C4-2B (cell line): ENCODE measurements around the gene PRDX6.

ENCODE experiments used
- H3K27ac ChIP-seq: fragments of 450-650 bp; 2 replicates; pipeline ENCODE4 v1.5.1; 2017
- ZFX ChIP-seq: fragments of 450-650 bp; IDR thresholded peaks from 2 replicates; pipeline ENCODE4 v1.6.1; 2017
- TF ChIP-seq, protein P1 (sequence below): fragments of 450-650 bp; conservative IDR thresholded peaks from 2 replicates; pipeline ENCODE4 v1.5.1; 2017; ENCODE audit warnings: mild to moderate bottlenecking

Gene PRDX6

GRCh38 chr1:173503391-173503790 is 26.3 kb downstream of the PRDX6 start:
- no peak for TF ChIP-seq ZFX
- TF ChIP-seq, protein P1, sequence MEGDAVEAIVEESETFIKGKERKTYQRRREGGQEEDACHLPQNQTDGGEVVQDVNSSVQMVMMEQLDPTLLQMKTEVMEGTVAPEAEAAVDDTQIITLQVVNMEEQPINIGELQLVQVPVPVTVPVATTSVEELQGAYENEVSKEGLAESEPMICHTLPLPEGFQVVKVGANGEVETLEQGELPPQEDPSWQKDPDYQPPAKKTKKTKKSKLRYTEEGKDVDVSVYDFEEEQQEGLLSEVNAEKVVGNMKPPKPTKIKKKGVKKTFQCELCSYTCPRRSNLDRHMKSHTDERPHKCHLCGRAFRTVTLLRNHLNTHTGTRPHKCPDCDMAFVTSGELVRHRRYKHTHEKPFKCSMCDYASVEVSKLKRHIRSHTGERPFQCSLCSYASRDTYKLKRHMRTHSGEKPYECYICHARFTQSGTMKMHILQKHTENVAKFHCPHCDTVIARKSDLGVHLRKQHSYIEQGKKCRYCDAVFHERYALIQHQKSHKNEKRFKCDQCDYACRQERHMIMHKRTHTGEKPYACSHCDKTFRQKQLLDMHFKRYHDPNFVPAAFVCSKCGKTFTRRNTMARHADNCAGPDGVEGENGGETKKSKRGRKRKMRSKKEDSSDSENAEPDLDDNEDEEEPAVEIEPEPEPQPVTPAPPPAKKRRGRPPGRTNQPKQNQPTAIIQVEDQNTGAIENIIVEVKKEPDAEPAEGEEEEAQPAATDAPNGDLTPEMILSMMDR = no peak

GRCh38 chr1:173504268-173504667 is 27.1 kb downstream of the PRDX6 start:
- no peak overlapping the region for H3K27ac ChIP-seq
- TF ChIP-seq, protein P1 = no peak
- TF ChIP-seq ZFX = no peak

More at GRCh38 chr1:173503391-173503790, 26.3 kb downstream of the PRDX6 start:
- H3K27ac ChIP-seq = no peak overlapping the region

DNA sequence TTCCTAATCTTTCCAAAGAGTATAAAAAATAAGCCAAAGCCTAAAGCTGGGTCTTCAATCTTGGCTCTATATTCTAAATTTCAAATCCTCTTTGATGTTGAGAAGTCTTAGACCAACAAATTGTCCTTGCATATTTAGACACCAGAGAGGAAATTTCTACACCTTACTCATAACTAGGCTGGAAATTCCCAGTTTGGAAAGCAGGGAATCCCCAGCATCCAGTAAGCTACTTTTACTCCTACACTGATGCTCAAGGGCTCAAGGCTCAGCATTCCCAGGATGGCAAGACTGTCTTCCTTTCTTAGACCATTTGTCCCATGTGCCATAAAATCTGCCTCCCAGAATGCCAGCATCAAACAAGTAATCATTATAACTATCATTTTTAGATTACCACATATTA is 28.3 kb downstream of the PRDX6 start:
- TF ChIP-seq, protein P1 = no peak
- no peak for TF ChIP-seq ZFX

GRCh38 chr1:173506437-173506836 is 29.3 kb downstream of the PRDX6 start:
- TF ChIP-seq ZFX = no peak
- TF ChIP-seq, protein P1 = peak; percentile 67
- H3K27ac ChIP-seq = no peak overlapping the region

More for the DNA sequence above, 28.3 kb downstream of the PRDX6 start:
- H3K27ac ChIP-seq = no peak overlapping the region

GRCh38 chr1:173507205-173507846 is 30.2 kb downstream of the PRDX6 start:
- H3K27ac ChIP-seq = no peak overlapping the region
- TF ChIP-seq, protein P1 = no peak
- no peak for TF ChIP-seq ZFX

DNA sequence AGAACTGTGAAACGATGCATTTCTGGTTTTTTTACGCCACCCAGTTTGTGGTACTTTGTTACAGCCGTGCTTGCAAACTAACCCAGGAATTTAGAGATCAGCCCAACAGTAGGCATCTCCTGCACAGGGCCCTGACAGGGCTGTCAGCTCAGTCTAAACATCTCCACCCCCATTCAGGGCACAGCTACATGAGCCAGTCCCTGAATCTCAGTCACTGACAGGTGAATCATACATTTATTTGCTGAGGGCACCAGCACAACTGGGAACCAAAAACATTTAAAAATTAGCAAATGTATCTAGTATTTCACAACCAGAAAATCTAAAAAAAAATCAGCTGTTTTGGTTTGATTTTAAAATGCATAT is 30.7 kb downstream of the PRDX6 start:
- H3K27ac ChIP-seq = no peak overlapping the region
- TF ChIP-seq, protein P1 = no peak
- no peak for TF ChIP-seq ZFX

- no peak overlapping the region for H3K27ac ChIP-seq
- no peak for TF ChIP-seq ZFX
- TF ChIP-seq, protein P1 = no peak
Measured at GRCh38 chr1:173508541-173508940, 31.4 kb downstream of the PRDX6 start.
